ENCODE data around the gene FNDC3B.

FNDC3B gene

DNA sequence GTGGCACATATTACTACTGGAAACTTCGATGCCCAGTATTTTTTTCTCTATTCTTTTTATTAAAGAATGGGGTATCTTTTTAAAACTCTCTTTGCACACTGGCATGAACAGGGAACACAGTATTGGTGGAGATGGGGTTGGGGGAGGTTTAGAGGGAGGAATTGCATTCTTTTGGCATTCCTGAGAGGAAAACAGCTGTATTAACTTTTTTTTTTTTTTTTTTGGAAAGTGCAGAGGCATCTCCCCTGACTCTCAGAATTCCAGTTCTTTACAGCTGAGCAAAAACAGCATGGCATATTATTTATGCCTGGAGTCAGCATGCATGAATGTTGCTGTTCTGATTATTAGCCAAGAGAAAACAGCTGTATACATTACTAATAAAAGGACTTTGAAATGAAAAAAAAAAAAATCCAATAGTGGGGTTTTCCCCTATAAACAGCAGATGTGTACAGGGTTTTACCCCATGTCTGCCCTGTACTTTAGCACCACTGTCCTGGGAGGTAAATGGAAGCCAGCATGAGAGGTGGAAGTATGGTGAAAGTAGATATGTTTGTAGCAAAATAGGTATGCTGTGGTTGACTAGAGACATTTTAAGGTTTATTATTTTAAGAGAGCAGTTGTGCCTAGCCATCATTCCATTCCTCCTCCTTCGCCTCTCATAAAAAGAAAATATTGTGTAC, 132.2 kb downstream of the FNDC3B start:
- no peak for DNase-seq
- intact Hi-C loops (cut with DNase I) = no loop called here

DNA sequence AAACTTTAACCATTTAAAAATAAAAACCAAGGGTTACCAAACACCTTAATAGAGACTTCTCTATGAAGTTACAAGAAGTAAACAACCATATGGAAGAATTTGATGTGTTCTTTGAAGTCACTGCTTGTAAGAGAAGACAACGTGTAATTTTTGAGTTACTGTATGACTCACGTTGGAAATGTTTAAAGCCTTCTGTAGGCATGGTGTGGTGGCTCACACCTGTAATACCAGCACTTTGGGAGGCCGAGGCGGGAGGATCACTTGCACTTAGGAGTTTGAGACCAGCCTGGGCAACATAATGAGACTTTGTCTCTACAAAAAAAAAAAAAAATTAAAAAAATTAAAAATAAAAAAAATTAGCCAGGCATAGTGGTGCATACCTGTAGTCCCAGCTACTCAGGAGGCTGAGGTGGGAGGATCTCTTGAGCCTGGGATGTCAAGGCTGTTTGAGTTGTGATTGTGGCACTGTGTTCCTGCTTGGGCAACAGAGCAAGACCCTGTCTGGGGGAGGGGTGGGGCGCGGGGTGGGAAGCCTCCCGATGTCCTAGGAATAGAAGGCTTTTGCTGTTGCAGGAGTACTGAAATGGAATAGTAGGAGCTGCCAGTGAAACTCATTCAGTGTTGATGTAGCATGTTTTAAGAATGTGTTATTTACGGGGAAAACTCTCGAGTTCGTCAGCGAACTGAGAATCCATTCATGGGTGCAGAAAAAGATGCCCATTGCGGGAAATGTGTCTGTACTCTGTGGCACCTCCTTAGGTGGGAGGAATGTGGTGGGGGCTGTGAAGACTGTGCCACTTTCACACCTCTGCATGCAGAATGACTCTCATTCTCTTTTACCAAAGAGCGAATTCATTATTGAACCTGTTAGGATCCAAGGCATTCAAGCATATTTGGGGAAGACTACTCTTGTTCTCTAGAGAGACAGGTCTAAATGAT, 134.2 kb downstream of the FNDC3B start:
- intact Hi-C loops (cut with DNase I) = no loop called here

DNA sequence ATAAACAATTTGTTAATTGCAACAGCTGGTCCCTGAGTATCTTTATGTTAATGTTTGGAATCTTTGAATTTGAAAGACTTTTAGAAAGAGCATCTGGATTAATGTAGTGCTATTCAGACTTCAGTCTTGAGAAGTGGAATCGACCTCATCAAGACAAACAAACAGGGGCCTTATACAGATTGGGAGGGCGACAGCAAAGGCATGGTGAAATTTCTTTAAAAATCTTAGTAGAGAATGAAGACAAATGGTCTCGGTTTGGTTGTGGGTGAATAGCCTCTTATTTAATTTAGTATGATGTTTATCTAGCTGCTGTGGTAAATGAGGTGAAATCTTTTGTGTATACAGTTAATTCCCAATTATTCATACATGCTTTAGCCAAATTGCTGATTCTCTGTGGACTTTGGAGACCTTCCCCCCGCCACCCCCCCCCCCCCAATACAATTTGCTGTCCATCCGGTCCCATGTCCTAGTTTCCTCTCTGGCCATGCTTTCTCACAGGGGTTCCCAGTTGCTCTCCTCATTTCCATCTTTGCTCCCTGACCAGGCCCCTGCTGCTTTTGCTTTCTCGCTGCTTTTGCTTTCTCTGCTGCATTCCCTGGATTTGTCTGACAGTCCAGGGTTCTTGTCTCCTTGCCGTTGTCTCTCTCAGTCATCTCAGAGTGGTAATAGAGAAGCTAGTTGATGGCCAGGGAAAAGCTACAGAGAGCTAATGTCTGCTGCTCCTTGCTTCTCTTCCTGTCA, 135.3 kb downstream of the FNDC3B start:
- intact Hi-C loops (cut with DNase I) = no loop called here
- no peak for DNase-seq

More for the DNA sequence above, 134.2 kb downstream of the FNDC3B start:
- peak in 19 of 42 donors; percentile 4 to 67 (median 30) for DNase-seq

DNA sequence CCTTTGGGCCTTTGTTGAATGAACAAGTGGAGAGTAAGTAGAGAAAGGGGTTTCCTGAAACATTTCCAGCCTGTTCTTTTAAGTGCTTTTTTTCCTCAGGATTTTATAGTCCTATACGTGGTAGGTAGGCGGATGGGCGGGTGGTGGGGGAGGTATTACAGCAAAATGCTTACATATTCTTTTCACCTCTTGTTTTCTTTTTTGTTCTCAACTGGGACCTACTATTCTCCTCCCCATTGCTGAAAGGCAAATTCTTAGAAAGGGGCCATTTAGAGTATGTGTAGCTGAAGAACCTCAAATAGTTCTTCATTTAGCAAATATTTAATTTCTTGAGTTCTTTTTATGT, 135.8 kb downstream of the FNDC3B start:
- intact Hi-C loops (cut with DNase I) = no loop called here
- no peak for DNase-seq

DNA sequence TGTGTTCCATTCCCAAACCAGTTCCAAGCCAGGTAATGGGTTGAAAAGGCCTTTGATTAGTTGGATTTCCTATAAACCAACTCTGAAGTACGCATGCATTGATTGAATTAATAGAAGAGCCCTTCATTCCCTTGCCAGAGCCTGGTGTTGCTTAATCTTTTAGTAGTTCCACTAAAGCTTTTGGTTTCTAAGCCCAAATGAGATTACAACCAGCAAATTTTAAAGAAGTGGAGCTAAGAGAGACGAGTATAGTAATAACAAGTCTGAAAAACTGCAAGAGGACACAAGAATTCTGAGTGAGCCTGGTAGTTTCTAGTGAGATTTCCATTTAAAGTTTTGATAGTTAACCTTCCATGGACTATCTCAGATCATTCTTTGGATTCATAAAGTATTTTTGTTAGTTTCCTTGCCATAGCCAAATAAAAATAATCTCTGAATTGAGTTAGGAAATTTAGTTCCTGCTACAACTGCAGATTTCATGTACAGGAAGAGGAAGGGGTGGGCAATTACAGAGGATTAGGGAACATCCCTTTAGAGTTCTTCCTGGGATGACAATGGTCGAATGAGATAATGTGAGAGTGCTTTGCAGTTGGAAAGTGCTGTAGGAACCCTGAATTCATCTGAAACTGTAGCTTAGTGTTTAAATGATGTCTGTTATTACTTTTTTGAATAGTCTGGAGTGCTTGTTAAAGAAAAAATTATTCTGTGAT, 136.8 kb downstream of the FNDC3B start:
- intact Hi-C loops (cut with DNase I) = no loop called here
- no peak for DNase-seq

DNA sequence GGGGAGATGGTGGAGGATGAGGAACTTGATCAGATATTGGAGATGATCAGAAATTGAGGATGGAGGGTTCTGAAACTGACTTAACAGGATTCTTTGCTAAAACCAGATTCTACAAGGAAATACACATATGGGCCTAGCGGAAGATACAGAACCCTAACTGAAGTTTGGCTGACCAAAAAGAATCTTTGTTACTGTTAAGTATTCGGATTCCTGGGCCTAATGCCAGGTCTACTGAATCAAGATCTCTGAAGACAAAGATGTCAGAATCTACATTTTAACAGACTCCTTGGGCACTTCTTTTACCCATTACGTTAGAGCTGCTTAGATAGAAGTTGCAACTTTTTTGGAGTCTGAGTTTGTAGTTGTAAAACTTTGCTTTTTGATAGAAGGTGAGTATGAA, 137.7 kb downstream of the FNDC3B start:
- no peak for DNase-seq
- intact Hi-C loops (cut with DNase I) = no loop called here

DNA sequence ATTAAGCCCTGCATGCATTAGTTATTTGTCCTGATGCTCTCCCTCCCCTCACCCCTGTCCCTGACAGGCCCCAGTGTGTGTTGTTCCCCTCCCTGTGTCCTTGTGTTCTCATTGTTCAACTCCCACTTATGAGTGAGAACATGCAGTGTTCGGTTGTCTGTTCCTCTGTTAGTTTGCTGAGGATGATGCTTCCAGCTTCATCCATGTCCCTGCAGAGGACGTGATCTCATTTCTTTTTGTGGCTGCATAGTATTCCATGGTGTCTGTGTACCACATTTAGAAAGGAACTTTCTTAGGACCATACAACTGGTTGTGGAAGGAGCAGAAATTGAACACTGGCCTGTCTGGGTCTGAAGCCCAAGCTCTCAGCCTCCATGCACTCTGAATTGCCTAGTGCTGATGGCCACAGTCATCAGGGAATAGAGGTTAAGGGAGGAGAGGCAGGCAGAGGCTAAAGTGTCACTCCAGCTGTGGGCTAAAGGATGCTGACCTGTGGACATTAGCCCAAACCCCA, 138.5 kb downstream of the FNDC3B start:
- intact Hi-C loops (cut with DNase I) = no loop called here
- no peak for DNase-seq

DNA sequence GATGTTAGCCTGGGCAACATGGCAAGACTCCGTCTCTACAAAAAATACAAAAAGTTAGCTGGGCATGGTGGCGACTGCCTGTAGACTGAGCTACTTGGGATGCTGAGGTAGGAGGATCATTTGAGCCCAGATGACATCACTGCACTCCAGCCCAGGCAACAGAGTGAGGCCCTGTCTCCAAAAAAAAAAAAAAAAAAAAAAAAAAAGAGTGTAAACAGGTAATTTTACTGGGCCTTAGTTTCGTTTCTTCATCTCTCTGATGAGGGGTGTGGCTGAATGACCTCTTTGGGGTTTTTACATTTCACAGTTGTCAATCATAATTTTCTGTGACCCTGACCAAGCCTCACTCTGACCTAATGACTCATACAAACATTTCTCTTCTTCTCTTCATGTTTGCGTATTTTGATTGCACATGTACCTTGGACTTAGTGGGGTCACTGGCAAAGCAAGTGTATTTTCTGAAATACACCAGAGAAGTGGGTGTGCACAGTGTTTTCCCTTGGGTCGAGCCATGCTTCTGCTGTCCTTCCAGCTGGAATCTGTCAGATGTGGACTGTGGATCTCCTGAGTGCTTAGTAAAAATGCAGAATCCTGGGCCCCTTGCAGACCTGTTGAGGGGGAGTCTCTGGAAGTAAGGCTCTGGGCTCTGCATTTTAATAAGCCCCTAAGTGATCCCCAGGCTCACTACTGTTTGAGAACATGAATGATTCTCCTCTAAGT, 140.5 kb downstream of the FNDC3B start:
- no peak for DNase-seq

DNA sequence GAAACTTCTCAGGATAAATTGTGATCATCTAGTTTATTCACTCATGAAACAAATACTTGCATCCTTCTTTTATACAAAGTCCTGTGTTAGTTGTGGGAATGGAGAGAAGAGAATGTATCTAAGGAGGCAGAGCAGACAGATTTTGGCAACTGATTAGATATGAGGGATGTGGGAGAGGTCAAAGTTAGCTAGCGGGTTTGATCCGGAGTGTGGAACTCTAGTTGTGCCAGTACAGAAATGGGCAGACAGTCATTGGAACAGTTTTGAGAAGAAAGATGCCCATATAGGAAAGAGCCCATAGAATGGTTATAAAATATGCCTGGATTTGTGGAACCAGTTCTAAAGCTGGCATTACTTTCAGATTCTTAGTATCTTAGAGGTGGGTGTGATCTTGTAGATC, 141.1 kb downstream of the FNDC3B start:
- DNase-seq = no peak
- intact Hi-C loops (cut with DNase I) = no loop called here

More for the DNA sequence above, 140.5 kb downstream of the FNDC3B start:
- intact Hi-C loops (cut with DNase I) = no loop called here

DNA sequence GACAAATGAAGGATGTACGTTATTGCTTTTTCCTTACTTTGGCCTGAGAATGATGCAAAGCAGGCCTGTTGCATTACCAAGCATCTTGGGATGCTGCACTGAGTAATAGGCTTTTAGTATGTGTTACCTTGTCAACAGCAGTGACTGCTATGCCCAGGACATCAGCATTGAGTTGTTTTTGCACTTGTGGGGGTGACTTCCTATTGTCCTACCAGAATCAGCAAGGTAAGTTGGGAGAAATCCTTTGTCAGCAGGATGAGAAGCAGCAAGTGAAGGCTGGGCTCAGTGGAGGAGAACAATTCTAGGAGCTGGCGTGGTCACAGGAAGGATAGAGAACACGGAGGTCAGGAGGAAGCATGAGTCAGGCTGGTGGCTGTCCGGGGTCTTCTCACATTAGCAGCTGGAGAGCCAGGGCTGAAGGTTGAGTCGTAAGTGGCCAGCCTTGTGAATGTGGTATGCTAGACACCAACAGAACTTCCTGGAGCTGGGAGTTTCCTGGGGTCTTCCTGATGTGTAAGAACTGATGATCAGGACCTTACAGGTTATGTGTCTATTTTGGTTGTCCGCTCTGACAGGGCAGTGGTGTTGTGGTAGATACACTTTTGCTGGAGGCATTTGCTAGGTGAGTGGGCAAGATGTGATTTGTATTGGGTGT, 142.7 kb downstream of the FNDC3B start:
- DNase-seq = no peak
- intact Hi-C loops (cut with DNase I) = no loop called here

DNA sequence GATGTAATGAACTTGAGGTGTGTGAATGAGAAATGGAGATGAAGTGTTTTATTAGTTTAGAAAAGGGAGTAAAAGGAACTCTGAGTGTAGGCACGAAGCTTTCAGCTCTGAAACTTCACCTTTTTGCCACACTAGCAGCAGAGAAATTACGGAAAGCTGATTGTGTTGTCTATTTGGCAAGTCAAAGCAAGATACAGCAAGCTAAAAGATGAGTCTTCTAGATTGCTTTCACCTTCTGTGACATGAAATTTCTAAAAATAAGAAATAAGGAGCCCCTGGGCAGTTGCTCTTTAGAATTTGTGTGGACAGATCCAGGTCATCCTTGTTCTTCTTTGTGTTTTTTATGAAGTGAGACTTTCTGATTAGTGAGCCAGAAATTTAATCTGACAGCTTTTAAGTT, 143.4 kb downstream of the FNDC3B start:
- DNase-seq = no peak
- intact Hi-C loops (cut with DNase I) = no loop called here

DNA sequence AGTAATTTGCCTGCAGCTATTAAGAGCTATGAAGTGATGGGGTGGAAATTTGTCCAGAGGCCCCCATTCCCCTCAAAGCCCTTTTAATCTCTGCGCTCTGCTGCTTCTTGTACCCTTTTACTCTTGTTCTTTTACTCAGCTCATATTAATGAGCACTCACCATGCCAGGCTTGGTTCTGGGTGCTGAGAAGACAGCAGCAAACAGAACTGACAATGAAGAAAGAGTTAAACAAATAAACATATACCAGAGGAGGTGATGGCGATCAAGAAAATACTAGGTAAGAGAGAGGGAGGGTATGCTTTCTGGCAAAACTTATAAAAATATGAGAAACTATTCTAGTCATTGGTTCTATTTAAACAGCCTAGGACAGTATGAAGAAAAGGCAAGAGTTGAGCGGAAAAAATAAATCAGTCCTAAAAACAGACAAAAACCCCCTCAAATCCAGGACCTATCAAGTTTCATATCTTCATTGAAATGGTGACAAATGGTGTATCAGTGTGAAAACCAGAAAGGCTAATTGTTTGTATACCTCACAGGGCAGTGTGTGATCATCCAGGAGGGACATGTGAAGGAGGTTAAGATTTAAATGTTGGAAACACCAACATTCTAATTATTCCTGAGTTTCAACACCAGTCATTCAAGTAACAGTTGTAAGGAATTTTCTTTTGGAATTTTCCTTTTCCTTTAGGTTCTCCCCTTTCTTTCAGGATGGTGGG, 144.9 kb downstream of the FNDC3B start:
- intact Hi-C loops (cut with DNase I) = no loop called here
- no peak for DNase-seq

DNA sequence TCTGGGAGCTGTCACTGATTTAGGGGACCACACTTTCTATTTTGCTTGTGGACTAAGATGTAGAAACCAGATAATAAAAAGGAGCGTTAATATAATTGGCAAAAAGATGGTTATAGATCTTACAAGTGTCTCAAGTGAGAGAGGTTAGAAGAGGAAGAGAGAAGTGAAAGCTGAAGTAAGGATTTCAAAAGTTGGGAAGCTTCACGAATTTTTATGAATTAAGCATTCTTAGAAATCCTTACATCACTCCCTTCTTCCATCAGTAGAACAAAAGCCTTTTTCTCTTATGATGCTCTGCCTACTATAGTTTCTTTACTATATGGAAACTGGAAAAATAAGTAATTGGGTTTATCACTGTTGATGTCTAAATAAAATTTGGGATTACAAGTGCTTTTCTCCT, 146.5 kb downstream of the FNDC3B start:
- no peak for DNase-seq
- intact Hi-C loops (cut with DNase I) = no loop called here

DNA sequence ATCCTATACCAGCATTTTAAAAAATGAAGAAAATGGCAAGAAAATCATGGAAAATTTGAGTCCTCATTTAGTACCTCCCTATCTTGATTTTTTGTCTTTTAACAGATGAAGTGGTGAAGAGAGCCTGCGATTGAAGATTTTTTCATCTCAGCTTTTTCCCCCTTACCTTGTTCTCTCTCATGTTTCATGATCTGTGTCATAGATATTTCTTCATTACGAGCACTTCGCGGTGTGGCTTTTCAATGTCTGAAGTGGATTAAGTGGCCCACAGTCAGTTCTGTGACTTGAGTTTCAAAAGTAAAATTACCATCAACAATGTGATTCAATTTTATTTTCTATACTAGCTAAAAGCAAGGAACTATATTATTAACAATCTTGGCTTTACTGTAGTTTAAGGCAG, 147.2 kb downstream of the FNDC3B start:
- intact Hi-C loops (cut with DNase I) = no loop called here
- no peak for DNase-seq

DNA sequence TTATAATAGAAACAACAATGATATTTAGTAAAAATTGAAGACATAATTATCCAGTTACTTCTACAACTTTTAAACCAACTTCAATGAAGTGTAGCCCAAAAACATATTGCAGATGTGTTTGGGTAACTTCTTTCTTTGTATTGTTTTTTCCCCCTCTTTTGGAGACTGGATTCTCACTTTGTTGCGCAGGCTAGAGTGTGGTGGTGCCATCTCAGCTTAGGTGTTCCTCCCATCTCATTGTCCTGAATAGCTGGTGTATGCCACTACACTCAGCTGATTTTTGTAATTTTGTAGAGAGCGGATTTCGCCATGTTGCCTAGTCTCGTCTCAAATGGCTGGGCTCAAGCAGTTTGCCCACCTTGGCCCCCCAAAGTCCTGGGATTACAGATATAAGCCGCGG, 148.1 kb downstream of the FNDC3B start:
- intact Hi-C loops (cut with DNase I) = no loop called here
- DNase-seq = no peak

DNA sequence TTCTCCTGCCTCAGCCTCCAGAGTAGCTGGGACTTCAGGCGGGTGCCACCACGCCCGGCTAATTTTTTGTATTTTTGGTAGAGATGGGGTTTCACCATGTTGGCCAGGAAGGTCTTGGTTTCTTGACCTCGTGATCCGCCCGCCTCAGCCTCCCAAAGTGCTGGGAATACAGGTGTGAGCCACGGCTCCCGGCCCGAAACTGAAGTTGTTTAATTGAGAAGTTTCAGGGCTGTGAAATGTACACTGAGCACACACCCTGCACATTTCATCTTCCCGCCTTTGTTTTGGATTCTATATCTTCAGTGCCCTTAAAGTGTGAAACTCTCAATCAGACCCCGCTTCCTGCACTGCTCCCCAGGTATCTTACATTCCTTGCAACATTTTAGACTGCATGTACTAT, 149.1 kb downstream of the FNDC3B start:
- DNase-seq = no peak
- intact Hi-C loops (cut with DNase I) = no loop called here

DNA sequence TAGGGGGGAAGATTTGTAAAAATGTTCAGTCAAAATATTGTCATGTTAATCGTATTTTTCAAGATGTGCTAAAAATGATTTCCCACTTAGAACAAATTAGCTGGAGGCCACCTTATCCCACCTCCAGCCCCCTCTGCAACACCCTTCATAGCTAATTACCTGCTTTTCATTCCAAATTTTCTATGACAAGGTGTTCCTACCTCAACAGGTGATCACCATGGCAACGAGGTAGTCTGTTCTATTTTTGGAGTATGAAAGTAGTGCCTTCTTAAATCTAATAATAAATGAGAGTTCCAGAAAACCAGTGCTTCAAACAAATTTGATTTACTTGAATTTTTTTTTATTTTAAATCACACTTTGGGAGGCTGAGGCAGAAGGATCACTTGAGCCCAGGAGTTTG, 149.8 kb downstream of the FNDC3B start:
- peak in 10 of 42 donors; percentile 19 to 68 (median 37) for DNase-seq
- intact Hi-C loops (cut with DNase I) = no loop called here

All from head of caudate nucleus (tissue), 42 donors.